Kidney glomerular epithelial cell (primary cell): ENCODE data around the gene PCSK6.
A peak's percentile ranks its signal among the peaks of the same experiment; 100 is the strongest.

Experiments used
- DNase-seq: peaks from one replicate; lab custom pipeline; 2025; lab: John Stamatoyannopoulos, UW

The PCSK6 gene

DNA sequence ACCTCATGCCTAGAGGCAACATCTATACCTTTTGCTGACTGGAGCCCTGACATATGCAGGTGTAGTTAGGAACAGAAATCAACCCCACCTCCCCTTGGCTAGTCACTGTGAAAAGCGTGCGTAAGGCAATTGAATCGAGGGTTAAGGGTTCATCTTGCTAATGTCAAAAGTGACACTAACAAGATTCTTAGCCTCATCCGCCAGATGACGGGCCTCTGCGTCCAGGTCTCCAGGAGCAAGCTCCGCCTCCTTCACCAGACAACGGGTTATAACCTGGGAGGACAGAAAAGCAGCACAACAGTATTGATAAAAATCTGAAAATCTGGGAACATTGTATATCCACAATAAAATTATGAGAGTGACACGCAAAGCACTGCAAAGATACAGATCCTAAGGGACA lies 216.9 kb downstream of the PCSK6 start:
- no peak for DNase-seq

DNA sequence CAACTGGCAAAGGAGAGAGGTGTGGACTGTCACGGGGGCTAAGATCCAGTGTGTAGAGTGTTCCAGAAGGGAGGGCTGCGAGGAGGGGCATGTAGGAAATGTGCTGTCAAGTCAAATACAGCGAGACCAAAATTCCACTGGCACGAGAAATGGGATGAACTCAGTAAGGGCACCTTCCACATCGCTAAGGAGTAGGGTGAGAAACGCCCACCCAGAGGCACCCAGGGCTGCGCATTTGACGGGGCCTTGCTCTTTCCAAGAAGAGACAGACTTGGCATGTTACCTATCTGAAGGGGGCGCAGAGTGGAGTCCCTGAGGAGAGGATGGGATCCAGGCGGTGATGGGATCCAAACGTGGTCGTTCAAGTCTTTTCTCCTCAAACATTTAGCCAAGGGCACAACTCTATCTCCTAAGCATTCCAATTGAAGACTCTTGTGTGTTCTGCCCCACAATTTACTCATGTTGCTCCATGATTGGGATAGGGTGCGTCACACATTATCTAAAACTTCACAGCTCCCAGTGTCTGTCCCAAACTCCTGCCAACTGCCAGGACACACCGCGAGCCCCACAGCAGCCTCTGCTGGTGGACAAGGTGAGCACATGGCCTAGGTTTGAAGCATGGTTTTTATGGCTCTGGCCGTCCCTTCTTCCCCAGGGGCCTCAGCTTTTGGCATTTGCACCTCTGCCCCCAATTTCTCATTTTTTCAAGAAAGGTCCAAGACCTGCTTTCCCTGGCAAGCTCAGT lies 219.9 kb downstream of the PCSK6 start:
- no peak for DNase-seq

DNA sequence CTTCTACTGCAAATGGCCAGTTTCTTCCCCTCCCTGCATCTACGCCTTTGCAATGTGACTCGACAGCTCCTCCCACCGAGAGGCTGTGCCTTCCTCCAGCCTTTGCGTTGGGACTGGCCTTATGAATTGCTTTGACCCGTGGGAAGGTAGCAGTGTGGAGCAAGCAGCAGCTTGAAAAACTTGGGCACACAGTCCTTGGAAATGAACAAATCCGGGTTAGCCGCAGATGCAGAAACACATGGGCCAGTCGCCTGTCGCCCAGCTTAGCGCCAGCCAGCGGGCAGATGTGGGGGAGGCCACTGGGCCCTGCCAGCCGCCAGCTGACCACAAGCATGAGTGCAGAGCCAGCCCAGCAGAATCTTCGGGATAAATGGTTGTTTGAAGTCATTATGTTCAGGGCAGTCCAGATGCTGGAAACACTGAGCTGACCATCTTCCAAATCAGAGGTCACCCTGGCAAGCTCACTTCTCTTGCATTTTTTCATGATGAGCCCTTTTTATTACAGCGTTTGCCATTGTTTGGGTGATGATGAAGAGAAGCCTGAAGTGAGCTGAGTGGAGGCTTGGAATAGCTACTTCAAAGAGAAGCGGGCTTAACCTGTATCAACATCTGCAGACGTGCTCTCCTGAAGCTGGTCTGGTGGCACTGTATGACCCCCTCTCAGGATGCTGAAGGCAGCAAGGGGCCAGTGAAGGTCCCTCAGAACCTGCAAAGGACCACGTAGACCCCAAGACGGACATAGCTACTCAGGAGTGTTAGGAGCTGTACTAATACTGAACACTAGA lies 222.0 kb downstream of the PCSK6 start:
- DNase-seq = no peak

DNA sequence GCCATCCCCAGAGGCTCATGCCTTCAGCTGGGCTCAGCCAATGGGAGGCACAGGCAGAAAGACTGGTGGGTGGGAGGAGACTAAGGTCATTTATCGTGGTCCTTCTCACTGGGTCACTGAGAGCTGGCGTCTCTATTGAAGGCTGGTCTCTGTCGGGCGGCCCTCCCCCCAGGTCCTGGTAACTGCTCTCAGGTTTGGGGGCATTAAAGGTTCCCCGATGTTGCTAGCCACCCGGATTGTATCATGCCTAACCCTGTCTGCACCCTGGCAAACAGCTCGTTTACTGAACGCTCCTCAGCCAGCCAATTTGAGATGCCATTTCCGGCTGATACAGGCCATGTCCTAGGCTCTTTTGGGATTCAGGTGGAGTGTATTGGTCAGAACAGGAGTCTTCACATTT lies 222.7 kb downstream of the PCSK6 start:
- no peak for DNase-seq

DNA sequence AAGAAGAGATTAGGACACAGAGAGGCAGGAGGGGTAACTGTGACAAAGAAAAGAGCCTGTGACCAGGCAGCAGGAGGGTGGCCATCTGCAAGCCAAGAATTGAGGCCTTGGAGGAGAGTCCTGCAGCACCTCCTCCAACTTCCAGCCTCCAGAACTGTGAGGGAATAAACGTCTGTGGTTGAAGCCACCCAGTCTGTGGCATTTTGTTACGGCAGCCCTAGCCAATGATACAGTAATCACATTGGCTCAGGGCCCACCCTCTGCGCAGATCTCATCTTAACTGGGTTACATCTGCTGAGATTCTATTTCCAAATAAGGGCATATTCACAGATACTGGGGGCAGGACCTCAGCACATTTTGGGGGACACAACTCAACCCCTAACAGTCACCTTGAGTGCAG lies 223.5 kb downstream of the PCSK6 start:
- DNase-seq = no peak

DNA sequence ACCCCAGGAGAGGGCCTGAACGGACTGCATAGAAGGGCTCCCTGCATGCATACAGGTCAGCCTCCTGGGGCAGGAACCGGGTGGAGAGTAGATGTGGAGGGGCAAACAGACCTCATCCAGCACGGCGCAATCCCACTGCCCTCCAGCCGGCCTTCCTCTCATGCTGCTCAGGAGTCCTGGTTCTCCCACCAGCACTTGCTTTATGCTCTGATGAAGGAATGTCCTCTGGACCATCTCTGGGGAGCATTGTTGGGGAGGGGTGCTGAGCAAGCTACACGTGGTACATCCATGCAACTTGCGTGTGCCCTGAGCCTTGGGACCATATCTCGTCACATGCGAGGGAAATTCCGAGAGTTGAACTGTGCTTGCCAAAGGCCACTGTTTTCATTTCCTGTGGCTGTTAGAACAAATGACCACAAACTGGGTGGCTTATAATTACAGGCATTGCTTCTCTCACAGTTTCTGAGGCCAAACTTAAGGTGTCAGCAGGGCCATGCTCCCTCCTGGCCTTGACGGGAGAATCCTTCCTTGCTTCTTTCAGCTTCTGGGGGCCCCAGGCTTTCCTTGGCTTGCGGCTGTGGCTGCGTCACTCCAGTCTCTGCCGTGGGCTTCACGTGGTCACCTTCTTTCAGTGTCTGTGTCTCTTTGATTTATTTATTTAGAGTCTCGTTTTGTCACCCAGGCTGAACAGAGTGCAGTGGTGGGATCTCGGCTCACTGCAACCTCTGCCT lies 224.4 kb downstream of the PCSK6 start:
- DNase-seq = no peak

DNA sequence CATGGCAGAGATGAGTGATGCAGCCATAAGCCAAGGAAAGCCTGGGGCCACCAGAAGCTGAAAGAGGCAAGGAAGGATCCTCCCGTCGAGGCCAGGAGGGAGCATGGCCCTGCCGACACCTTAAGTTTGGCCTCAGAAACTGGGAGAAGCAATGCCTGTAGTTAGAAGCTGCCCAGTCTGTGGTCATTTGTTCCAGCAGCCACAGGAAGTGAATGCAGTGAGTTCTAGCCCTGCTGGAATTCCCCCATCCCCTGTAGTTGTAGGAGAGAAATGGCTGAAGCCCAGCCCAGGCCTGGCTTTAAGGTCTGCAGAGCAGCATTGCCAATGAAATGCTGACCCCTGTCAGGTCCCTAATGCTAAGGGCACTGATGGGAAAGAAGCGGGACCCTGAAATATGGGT lies 225.5 kb downstream of the PCSK6 start:
- no peak for DNase-seq

DNA sequence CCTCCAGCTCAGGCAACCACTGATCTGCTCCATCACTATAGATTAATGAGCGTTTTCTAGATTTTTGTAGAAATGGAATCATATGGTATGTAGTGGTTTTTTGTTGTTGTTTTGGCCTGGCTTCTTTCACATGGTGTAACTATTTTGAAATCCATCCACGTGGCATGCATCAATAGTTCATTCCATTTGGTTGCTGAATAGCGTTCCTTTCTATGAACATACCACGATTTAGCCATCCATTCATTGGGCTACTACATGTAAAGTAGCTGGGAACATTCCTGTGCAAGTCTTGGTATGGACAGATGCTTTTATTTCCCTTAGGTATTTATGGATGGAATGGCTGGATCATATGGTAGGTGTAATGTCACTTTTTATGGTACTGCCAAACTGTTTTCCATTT lies 227.0 kb downstream of the PCSK6 start:
- DNase-seq = no peak

DNA sequence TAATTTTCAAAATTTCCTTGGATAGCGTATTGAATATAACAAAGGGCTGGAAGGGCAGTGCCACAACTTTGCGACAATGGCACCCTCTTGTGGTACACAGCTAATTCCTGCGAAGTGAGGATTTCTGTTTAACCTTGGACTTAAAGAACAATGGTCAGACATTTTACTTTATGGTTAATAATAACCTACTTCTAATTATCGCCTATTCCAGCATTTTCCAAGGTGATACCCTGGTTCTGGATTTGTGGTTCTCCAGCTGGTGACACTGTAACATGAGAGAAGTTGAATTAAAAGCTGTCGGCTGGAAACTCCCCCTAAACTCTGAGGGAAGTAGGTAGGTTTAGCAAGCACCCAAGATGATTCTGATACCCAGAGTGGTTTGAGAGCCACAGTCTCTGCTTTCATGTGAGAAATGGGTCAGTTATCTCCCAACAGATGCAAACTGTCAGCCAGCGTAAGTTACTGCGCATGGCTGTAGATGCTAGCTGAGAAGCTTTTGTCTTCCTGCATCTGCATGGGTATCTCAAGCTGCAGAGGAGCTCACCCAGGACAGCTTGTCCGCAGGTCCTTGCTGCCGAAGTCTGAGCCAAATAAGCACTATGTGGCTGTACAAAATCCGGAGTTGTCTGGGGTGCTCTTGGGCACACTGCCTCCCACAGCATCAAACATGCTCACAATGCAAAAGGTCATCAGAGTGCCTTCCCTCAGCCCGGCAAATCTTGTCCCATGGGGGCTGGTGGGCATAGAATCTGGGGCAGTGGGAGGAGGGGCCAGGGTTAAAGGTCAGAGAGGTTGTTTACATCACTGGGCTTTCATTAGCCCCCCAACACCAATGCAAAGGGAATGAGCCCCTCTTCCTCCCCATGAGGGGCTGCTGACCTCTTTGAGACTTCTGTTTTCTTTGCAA lies 231.0 kb downstream of the PCSK6 start:
- peak; percentile 49 for DNase-seq

DNA sequence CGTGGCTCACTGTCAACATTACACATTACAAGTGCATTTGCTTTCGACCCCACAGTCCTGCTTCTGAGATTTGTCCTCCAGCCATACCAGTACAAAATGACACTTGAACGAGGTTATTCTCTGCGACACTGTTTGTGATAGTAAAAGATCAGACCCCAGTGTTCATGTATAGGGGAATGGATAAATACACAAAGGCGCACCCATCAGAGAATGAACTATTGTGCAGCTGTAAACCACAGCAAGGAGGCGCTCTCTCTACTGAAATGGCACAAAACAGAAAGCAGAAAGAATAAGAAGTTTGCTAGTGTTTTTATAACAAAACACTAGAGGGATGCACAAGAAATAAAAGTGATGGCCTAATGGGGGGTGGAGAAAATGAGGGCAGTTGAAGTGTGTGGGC lies 232.8 kb downstream of the PCSK6 start:
- DNase-seq = no peak

DNA sequence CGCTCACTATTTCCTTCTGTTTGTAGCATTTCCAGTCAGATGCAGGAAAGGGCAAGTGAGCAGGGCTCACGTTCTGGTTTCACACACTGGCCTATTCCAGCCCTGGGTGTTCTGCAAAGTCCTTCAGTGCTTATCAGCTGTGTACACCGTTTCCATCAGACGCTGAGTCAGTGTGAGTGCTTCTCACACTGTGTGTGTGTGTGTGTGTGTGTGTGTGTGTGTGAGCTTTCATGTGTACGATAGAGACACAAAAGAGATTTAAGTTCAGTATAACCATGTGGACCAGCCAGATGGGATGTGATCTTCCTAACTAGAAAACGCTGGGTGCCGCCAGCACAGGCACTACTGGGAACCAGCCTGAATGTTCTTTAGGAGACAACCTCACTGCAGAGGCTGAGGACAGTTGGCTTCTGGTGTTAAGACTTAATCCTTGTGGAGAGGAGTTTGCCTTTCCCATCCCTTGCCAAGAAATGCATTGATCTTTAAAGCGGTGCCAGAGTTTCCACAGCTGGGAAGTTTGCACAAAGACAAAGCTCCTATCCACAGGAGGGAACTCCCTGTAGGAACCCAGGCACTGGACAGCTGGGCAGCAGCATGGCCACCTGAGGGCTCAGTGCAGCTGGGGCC lies 233.8 kb downstream of the PCSK6 start:
- DNase-seq = no peak

DNA sequence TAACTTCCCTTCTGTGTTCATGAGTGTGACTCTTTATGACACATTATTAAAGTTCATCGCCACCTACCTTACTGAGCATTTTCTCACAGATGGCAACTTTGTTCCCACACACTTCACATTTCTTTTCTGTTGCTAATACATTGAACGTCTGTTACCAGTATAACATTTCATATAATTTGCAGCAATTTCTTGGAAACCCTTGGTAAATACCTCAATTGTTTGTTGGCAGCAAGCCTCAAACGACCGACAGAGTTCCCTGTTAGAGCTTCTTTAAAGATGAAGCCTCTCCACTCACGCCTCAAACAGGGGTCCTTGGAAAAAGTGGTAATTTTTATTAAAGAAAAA lies 234.5 kb downstream of the PCSK6 start:
- DNase-seq = no peak

DNA sequence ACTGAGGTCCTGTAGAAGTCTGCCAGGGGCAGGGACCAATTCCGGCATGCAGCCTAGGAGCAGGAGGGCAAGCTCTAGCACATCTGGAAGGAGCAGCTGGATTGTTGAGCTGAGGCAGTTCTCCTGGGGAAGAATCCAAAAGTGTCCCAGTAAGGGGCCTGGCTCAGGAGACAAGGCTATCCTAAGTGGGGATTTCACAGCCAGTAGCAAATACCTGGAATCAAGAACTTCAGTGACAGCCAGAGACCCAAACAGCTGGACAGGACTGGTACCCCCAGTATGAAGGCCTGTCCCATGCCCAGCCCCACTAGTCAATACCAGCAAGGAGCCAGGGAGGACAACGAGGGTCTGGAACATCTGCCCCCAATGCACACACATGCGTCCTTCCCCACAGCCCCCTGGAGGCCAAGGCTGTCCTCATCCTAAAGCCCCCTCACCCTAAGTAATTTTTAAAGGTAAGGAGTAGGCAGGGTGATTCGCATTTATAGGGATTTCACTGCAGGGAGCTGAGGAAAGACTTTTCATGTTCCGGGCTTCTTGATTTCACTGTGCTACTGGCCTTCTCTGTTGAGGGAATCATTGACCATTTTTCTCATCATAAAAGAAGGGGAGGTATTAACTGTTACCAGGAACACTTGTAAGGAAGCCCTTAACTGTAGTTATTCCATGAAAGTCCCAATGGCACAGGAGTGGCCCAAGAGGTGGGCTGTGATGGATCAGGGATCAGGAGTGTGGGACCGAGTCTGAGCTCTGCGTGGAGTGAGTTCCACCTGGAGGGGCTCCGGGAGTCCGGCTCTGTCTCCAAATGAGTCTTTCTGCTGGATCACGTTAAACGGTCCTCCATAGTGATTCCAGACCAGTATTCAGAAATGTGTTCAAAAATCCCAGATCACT lies 235.1 kb downstream of the PCSK6 start:
- DNase-seq = no peak
